IPS-18c (cell line): ENCODE data around the gene ARHGEF16.

Experiments used
- H3K4me3 ChIP-seq: 2 replicates; pipeline ENCODE4 v1.7.0; 2013; ENCODE audit warnings: low read depth, mild to moderate bottlenecking, low read length, moderate library complexity; ENCODE audit not compliant: insufficient read depth
- H3K9me3 ChIP-seq: one replicate; pipeline ENCODE4 v1.6.1; 2013; ENCODE audit warnings: mild to moderate bottlenecking, low read length, moderate library complexity; ENCODE audit not compliant: control insufficient read depth, insufficient read depth

The ARHGEF16 gene

DNA sequence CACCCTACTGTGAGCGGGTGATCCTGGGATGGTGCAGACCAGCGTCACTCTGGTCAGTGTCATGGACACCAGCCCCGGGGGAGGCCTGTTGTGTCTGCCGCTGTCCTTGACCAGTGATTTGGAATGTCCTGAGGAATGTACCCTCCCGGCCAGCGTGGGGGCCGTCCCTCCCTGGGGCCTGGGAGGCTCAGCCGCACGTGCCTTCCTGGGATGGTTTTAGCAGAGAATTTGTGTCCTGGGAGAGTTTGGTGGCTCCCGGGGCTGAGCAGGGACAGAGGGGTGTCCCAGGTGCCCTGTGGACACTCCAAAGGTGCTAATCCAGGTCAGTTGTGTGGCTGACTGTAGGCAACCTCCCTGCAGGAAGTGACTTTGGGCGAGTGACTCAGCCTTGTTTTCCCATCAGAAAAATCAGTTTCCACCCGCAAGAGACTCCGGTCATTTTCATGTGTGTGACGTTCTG lies 6.2 kb downstream of the ARHGEF16 start:
- no peak overlapping the region for H3K4me3 ChIP-seq

GRCh38 chr1:3461238-3461933 lies 6.9 kb downstream of the ARHGEF16 start:
- Histone ChIP-seq H3K4me3 (no peak overlapping the region), H3K9me3 (no peaks in the 10 kb centered on the region)

More for the DNA sequence above, 6.2 kb downstream of the ARHGEF16 start:
- H3K9me3 ChIP-seq, result no peaks in the 10 kb centered on the region

DNA sequence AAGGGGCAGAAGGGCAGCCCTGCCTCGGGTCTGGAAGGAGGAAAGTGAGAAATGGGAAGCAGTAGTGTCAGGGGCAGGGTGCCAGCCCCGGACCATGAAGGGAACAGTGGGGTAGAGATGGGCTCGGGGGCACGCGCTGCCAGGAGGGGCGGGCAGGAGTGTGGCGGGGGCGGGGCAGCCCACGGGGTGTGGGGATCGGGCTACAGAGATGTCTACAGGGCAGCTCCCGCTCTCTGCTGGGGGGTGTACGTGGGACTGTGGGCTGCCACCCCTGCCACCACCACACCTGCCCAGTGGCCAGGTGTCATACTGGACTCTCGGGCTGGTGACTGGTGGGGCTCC lies 7.4 kb downstream of the ARHGEF16 start:
- H3K4me3 ChIP-seq, result no peak overlapping the region
- H3K9me3 ChIP-seq, result no peaks in the 10 kb centered on the region

- Histone ChIP-seq H3K4me3 (no peak overlapping the region), H3K9me3 (no peaks in the 10 kb centered on the region)
These were observed 8.0 kb downstream of the ARHGEF16 start for GRCh38 chr1:3462356-3463012.

DNA sequence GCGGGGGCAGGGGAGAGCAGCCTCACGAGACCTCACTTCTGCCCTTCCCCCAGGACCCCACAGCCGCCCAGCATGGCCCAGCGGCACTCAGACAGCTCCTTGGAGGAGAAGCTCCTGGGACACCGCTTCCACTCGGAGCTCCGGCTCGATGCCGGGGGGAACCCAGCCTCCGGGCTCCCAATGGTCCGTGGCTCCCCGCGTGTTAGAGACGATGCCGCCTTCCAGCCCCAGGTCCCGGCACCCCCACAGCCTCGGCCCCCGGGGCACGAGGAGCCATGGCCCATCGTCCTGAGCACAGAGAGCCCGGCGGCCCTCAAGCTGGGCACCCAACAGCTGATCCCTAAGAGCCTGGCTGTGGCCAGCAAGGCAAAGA lies 8.5 kb downstream of the ARHGEF16 start:
- no peaks in the 10 kb centered on the region for H3K9me3 ChIP-seq
- H3K4me3 ChIP-seq, result no peak overlapping the region

DNA sequence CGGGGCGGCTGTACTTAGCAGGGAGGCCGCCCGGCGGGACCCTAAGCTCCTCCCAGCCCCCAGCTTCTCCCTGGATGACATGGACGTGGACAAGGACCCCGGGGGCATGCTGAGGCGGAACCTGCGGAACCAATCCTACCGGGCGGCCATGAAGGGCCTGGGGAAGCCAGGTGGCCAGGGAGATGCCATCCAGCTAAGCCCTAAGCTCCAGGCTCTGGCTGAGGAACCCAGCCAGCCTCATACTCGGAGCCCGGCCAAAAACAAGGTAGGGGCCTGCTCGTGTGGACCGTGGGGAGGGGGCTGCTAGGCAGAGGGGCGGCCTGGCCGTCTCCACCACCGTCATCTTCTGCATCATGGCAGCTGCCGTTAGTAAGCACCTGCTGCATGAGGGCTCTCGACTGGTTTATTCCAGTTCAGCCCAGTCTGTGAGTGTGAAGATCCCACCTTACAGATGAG lies 9.0 kb downstream of the ARHGEF16 start:
- H3K9me3 ChIP-seq, result no peaks in the 10 kb centered on the region

GRCh38 chr1:3463891-3464648 lies 9.6 kb downstream of the ARHGEF16 start:
- Histone ChIP-seq H3K4me3 (no peak overlapping the region), H3K9me3 (no peaks in the 10 kb centered on the region)

More for the DNA sequence above, 9.0 kb downstream of the ARHGEF16 start:
- no peak overlapping the region for H3K4me3 ChIP-seq

DNA sequence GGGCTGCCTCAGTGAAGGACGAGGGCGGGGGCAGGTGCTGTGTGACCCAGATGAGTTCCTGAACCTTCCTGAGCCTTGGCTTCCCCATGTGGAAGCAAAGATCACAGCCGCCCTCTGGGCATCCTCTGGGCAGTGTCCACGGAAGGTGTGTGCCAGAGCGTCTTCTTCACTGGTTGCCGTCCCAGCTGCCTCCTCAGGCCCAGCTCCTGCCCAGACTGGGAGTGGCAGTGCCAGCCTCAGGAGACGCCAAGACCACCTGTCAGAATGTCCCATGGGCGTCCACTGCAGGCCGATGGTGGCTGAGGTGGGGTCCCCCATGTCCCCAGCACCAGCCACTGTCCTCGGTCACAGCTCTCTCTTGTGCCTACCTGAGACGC lies 10.2 kb downstream of the ARHGEF16 start:
- H3K4me3 ChIP-seq, result no peak overlapping the region
- no peaks in the 10 kb centered on the region for H3K9me3 ChIP-seq

DNA sequence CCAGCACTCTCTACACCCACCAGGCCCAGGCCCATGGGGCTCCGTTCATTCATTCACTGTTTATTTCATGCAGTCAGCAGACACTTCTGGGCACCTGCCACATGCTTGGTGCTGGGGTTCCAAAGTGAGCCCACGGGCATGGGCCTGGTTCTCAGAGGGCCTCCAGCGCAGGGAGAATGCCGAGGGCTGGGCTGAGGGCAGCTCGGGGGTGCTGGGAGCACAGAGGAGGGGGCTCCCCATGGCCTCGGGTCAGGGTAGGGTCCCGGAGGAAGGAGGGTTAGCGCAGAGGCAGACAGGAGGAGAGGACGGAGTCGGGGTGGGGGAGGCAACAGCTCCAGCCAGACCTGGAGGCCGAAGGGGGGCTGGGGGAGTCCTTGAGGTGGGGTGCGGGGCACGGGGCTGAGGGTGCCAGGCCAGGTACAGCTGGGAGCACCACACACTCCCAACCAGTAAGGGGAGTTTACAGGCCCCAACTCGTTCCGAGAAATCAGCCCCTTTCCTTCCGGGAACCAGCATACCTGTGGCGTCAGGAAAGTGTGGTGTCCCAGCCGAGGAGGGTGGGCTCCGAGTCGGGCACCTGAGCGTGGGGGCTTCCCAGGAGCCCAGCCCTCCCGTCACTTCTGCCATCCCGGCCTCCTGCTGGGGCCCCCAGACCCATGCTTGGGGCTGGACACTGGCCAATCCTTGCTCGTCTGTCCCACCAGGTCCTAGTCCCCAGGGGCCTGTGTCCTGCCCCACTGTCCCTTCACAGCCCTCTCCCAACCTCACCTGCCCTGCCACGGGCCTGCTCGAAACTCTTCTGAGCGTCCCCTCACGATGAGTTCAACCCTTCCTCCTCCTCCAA lies 10.8 kb downstream of the ARHGEF16 start:
- no peak overlapping the region for H3K4me3 ChIP-seq
- H3K9me3 ChIP-seq, result no peaks in the 10 kb centered on the region

- H3K4me3 ChIP-seq, result no peak overlapping the region
- H3K9me3 ChIP-seq, result no peaks in the 10 kb centered on the region
These were observed 11.5 kb downstream of the ARHGEF16 start for GRCh38 chr1:3465935-3466321.

GRCh38 chr1:3466366-3467075 lies 12.1 kb downstream of the ARHGEF16 start:
- Histone ChIP-seq H3K4me3 (no peak overlapping the region), H3K9me3 (no peaks in the 10 kb centered on the region)

DNA sequence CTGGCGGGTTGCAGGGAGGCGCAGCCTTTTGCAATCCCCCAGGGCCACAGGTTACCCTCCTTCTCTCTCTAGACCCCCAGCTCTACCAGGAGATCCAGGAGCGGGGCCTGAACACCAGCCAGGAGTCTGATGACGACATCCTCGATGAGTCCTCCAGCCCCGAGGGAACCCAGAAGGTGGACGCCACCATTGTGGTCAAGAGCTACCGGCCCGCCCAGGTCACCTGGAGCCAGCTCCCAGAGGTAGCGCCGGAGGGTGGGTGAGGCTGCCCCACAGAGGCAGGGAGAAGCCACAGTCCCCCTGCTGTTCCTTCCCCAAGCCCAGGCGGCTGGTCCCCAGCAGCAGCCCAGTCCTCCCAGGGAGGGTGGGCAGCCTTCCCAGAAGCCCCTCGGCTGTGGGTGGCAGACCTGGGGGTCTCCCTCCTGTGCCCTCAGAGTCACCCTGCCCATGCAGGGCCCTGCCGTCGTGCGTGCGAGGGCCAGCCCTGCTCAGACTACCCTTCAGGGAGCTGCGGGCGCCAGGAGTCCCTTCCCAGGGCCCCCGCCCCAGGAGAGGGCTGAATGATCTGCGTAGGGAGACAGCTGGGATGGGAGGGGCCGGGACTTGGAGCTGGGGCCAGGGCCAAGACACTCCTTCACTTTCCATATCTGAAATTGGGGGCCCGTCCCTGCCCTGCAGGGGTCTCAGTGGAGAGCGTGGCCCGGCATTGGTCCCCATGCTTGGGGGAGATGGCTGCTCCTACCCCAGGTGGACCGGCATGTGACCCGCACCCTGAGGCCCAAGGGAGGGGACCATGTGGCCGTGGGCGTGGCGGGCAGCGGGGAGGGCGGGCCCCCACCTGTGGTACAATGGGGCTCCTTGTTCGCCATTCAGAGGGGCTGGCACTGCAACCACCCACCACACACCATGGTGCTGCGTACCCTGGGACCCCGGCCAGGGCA lies 12.9 kb downstream of the ARHGEF16 start:
- no peaks in the 10 kb centered on the region for H3K9me3 ChIP-seq
- H3K4me3 ChIP-seq, result no peak overlapping the region

DNA sequence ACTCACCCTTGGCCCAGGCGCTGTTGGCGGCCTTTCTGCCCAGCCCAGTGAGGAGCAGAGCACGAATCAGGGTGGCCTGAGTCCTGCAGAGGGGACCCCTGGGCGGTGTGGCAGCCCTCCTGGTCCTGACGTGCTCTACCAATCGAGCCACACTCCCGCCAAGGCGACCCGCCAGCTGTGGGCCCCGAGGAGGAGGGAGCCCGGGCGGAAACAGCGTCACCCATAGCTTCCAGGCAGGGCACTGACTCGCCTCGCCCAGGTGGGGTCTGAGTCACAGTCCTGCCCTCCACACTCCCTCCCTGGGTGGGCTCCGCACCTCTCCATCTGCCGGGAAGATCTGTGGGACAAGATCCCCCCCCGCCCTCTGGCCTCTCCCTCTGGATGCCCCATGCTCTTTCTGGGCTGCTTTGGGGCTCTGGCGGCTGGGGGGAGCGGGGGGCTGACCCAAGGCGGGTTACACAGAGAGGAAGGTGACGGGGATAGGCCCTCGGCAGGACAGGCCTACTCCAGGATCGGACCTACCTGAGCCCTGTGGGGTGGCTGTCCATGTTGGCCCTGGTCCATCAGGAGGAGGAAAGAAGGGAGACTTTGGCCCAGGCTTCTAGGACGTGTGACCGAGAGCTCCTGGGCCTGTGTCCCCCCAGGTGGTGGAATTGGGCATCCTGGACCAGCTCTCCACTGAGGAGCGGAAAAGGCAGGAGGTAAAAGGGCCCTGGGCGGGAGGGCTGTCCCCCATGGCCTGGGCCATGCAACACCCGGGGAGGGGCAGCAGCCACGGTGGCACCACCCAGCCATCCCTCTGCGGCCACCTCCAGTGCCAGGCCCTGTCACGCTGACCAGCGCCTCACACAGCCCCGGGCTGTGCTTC lies 14.0 kb downstream of the ARHGEF16 start:
- H3K9me3 ChIP-seq, result no peaks in the 10 kb centered on the region
- H3K4me3 ChIP-seq, result no peak overlapping the region

DNA sequence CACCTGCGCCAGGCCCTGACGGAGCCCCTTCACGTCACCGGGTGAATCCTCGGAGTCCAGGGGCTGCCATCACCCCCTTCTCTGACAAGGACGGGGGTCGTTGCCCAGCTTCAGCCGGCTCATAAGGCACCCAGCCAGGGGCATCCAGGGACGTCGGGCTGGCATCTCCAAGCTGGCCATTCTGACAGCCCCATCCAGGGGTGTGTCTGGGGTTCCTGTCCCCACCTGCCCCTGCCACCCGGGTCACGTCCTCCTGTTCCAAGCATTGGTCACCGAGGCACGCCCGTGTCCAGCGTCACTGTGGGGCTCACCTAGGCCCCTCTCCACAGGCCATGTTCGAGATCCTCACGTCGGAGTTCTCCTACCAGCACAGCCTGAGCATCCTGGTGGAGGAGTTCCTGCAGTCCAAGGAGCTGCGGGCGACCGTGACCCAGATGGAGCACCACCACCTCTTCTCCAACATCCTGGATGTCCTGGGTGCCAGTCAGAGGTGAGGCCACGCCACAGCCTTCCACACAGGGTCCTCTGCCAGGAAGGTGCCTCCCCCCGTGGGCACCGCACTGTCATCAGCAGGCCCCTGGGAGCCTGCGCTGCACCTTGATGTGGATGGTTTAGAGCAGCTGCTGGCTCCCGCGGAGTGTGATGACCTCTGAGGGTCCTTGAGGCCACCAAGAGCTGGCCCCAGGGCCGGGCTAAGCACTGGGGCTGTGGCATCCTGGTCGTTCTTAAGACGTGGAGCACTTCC lies 14.8 kb downstream of the ARHGEF16 start:
- Histone ChIP-seq H3K4me3 (no peak overlapping the region), H3K9me3 (no peaks in the 10 kb centered on the region)
